A549 treated with RU486 at 1 μM for 4 hours (cell line): ENCODE data around the gene TNFSF18. TPM values are rescaled to one million over a fixed set of nuclear protein-coding genes. Genes with fewer than 3 reads are reported as not detected.

Source experiments
- total RNA-seq: library from RNA; stranded (reverse); fragments of 200-300 nt; extraction: Qiagen RNA extraction; gene quantifications from 5 replicates; pipeline ENCODE4 v1.2.3, GENCODE V29; 2022; ENCODE audit warnings: low read depth

Gene TNFSF18
- total RNA-seq = not detected in 5 replicates

GRCh38 chr1:173050865-173051264 lies at the start of gene TNFSF18:
TSS of gene TNFSF18 (minus strand) at chr1:173050941. CDS start at chr1:173050896, 45 bp downstream.

Other genes starting within 250 kb of the TNFSF18 start
- 0.03 TPM in 2 of 5 replicates, not detected in the others for gene TNFSF4, start 156.4 kb upstream of the TNFSF18 start, total RNA-seq